IMR-90 (cell line): ENCODE results near the gene KEAP1. TPM values are rescaled to one million over a fixed set of nuclear protein-coding genes. Genes with fewer than 3 reads are reported as not detected.
A peak's percentile ranks its signal among the peaks of the same experiment; 100 is the strongest.

ENCODE experiments used
- ATAC-seq: fragments of 200-7000 bp; cut with Tn5 transposase; 2 replicates; pipeline ENCODE4 v1.9.1; 2020; ENCODE audit warnings: low read depth, mild to moderate bottlenecking, moderate library complexity
- BruUV-seq: library from RNA; stranded (reverse); fragments of 400-500 nt; replicated peaks from 2 replicates; lab custom pipeline; 2021; lab: Mats Ljungman, UMichigan
- CTCF ChIA-PET: fragments of 300-600 bp; formaldehyde crosslinking; extraction: SDS; loops from one replicate; lab custom pipeline; 2021; ENCODE audit warnings: antibody characterized with exemption; lab: Yijun Ruan, JAX
- POLR2A ChIA-PET: fragments of 300-600 bp; sonication (Branson Sonifier 250); formaldehyde crosslinking; loops from one replicate; lab custom pipeline; 2022; ENCODE audit warnings: antibody characterized with exemption; ENCODE audit not compliant: unreplicated experiment; lab: Charles Lee
- DNase-seq: peaks from one replicate; pipeline ENCODE4 v3.0.0; 2013
- H2AFZ ChIP-seq: replicated peaks from 2 replicates; pipeline ENCODE3; 2013; ENCODE audit warnings: low read length, mild to moderate bottlenecking; ENCODE audit not compliant: poor library complexity
- H2AK5ac ChIP-seq: 2 replicates; pipeline ENCODE4 v1.6.1; 2013; ENCODE audit warnings: low read depth, low read length, inconsistent platforms
- H2AK9ac ChIP-seq: replicated peaks from 2 replicates; pipeline ENCODE3; 2013; ENCODE audit warnings: mild to moderate bottlenecking, low read depth, low read length, moderate library complexity; ENCODE audit not compliant: poor library complexity
- H2BK120ac ChIP-seq: 2 replicates; pipeline ENCODE4 v1.6.1; 2013; ENCODE audit warnings: low read depth, low read length, inconsistent platforms
- H2BK15ac ChIP-seq: 3 replicates; pipeline ENCODE4 v1.6.1; 2013; ENCODE audit warnings: low read depth, low read length, inconsistent platforms
- H2BK20ac ChIP-seq: 2 replicates; pipeline ENCODE4 v1.6.1; 2013; ENCODE audit warnings: low read depth, mild to moderate bottlenecking, inconsistent platforms, low read length, moderate library complexity
- H2BK5ac ChIP-seq: 2 replicates; pipeline ENCODE4 v1.6.1; 2013; ENCODE audit warnings: mild to moderate bottlenecking, low read depth, low read length, inconsistent platforms; ENCODE audit not compliant: poor library complexity, severe bottlenecking
- H3K14ac ChIP-seq: replicated peaks from 2 replicates; pipeline ENCODE4 v1.6.1; 2013; ENCODE audit warnings: low read depth, low read length, inconsistent platforms
- H3K18ac ChIP-seq: 2 replicates; pipeline ENCODE4 v1.6.1; 2013; ENCODE audit warnings: low read depth, low read length, control low read depth
- H3K23ac ChIP-seq: 2 replicates; pipeline ENCODE4 v1.6.1; 2013; ENCODE audit warnings: low read depth, low read length, inconsistent platforms
- H3K27ac ChIP-seq: 2 replicates; pipeline ENCODE4 v1.5.1; 2013; ENCODE audit warnings: mild to moderate bottlenecking, control low read depth, low read length; ENCODE audit not compliant: insufficient read depth
- H3K27me3 ChIP-seq: 2 replicates; pipeline ENCODE4 v1.6.1; 2013; ENCODE audit warnings: low read length; ENCODE audit not compliant: control insufficient read depth, insufficient read depth
- H3K36me3 ChIP-seq: 2 replicates; pipeline ENCODE4 v1.6.1; 2013; ENCODE audit warnings: low read length, mixed read lengths; ENCODE audit not compliant: control insufficient read depth, insufficient read depth
- H3K4ac ChIP-seq: 2 replicates; pipeline ENCODE4 v1.6.1; 2013; ENCODE audit warnings: low read depth, low read length, inconsistent platforms
- H3K4me1 ChIP-seq: 2 replicates; pipeline ENCODE4 v1.6.1; 2013; ENCODE audit warnings: low read length, mixed read lengths; ENCODE audit not compliant: control insufficient read depth, insufficient read depth
- H3K4me2 ChIP-seq: 2 replicates; pipeline ENCODE4 v1.6.1; 2013; ENCODE audit warnings: low read depth, mild to moderate bottlenecking, control low read depth, low read length, moderate library complexity
- H3K4me3 ChIP-seq: 2 replicates; pipeline ENCODE4 v1.5.1; 2013; ENCODE audit warnings: low read depth, mild to moderate bottlenecking, control low read depth, low read length, moderate library complexity; ENCODE audit not compliant: insufficient read depth
- H3K56ac ChIP-seq: 2 replicates; pipeline ENCODE4 v1.6.1; 2013; ENCODE audit warnings: low read length, inconsistent platforms; ENCODE audit not compliant: insufficient read depth; ENCODE audit errors: extremely low read depth
- H3K79me1 ChIP-seq, 2 experiments: 2 replicates each; pipeline ENCODE4 v1.6.1; 2013; ENCODE audit warnings: low read length in 2 of 2, inconsistent platforms in 1 of 2, low read depth in 1 of 2
- H3K9ac ChIP-seq: 2 replicates; pipeline ENCODE4 v1.6.1; 2013; ENCODE audit warnings: low read depth, low read length, control low read depth
- H3K9me1 ChIP-seq: 2 replicates; pipeline ENCODE4 v1.6.1; 2013; ENCODE audit warnings: low read length, inconsistent platforms; ENCODE audit not compliant: insufficient read depth
- H3K9me3 ChIP-seq: 2 replicates; pipeline ENCODE4 v1.6.1; 2013; ENCODE audit warnings: low read length; ENCODE audit not compliant: control insufficient read depth, insufficient read depth
- H4K20me1 ChIP-seq: 2 replicates; pipeline ENCODE4 v1.6.1; 2013; ENCODE audit warnings: low read length, inconsistent platforms; ENCODE audit not compliant: insufficient read depth
- H4K5ac ChIP-seq: 2 replicates; pipeline ENCODE4 v1.6.1; 2013; ENCODE audit warnings: mild to moderate bottlenecking, low read depth, low read length, control low read depth
- H4K8ac ChIP-seq, 2 experiments: 2 replicates each; pipeline ENCODE4 v1.6.1; 2013; ENCODE audit warnings: low read depth in 2 of 2, low read length in 2 of 2, control low read depth in 1 of 2, inconsistent platforms in 1 of 2
- H4K91ac ChIP-seq: 2 replicates; pipeline ENCODE4 v1.6.1; 2013; ENCODE audit warnings: low read depth, low read length, inconsistent platforms; ENCODE audit not compliant: insufficient read depth
- CEBPB ChIP-seq: IDR thresholded peaks from 2 replicates; pipeline ENCODE4 v1.6.1; 2012; ENCODE audit warnings: low read depth, low read length, improper control_type of control experiment
- CHD1 ChIP-seq: IDR thresholded peaks from 2 replicates; pipeline ENCODE4 v1.6.1; 2012; ENCODE audit warnings: low read depth, low read length, improper control_type of control experiment
- FOS ChIP-seq: fragments of 150-350 bp; IDR thresholded peaks from 2 replicates; pipeline ENCODE4 v1.6.1; 2016; ENCODE audit warnings: low read depth, low read length
- MAFK ChIP-seq: IDR thresholded peaks from 2 replicates; pipeline ENCODE4 v1.6.1; 2012; ENCODE audit warnings: low read depth, low read length, improper control_type of control experiment
- SMC3 ChIP-seq: fragments of 150-350 bp; IDR thresholded peaks from 2 replicates; pipeline ENCODE4 v1.6.1; 2016; ENCODE audit warnings: low read depth, mild to moderate bottlenecking, antibody characterized with exemption, low read length, moderate library complexity
- WGBS, 2 experiments: methylation state at CpG; one replicate each; pipeline versions ENCODE4 v1.1.5 to v1.1.7; 2013; ENCODE audit warnings: missing lambda C conversion rate in 2 of 2; ENCODE audit not compliant: insufficient read length in 1 of 2; ENCODE audit errors: extremely low coverage in 2 of 2; 5-methylcytosine and 5-hydroxymethylcytosine counted together
- dilution Hi-C: fragments of 300-500 bp; cut with HindIII; formaldehyde crosslinking; loops from one replicate; pipeline ENCODE4 v1.14.3; 2018; ENCODE audit warnings: low sequenced_read_pairs; ENCODE audit not compliant: unreplicated experiment
- in situ Hi-C: fragments of 300-500 bp; cut with MboI; formaldehyde crosslinking; loops from 3 replicates; pipeline ENCODE4 v1.14.3; 2019; ENCODE audit warnings: low sequenced_read_pairs, inconsistent platforms, mixed read lengths
- intact Hi-C: fragments of 100-400 bp; cut with micrococcal nuclease; formaldehyde crosslinking; loops from 2 replicates; pipeline ENCODE4 v1.10.0; 2022
- polyA plus RNA-seq, 3 experiments: library from polyadenylated mRNA; depleted of rRNA; stranded (reverse); fragments of >200 nt; gene quantifications; 2 replicates each; pipeline ENCODE4 v1.2.3, GENCODE V29; 2012; ENCODE audit warnings: low replicate concordance in 1 of 3
- total RNA-seq: library from RNA; depleted of rRNA; stranded (reverse); fragments of >200 nt; gene quantifications from 2 replicates; pipeline ENCODE4 v1.2.3, GENCODE V29; 2012
- TF ChIP-seq, protein P1 (sequence below): conservative IDR thresholded peaks from 2 replicates; pipeline ENCODE4 v1.5.1; 2012; ENCODE audit warnings: mild to moderate bottlenecking, low read depth, low read length, improper control_type of control experiment

KEAP1 gene
- total and polyA plus RNA-seq, 2 of the 4 experiments (the other 2 are of a cell fraction): 63.4 to 81.6 TPM

DNA sequence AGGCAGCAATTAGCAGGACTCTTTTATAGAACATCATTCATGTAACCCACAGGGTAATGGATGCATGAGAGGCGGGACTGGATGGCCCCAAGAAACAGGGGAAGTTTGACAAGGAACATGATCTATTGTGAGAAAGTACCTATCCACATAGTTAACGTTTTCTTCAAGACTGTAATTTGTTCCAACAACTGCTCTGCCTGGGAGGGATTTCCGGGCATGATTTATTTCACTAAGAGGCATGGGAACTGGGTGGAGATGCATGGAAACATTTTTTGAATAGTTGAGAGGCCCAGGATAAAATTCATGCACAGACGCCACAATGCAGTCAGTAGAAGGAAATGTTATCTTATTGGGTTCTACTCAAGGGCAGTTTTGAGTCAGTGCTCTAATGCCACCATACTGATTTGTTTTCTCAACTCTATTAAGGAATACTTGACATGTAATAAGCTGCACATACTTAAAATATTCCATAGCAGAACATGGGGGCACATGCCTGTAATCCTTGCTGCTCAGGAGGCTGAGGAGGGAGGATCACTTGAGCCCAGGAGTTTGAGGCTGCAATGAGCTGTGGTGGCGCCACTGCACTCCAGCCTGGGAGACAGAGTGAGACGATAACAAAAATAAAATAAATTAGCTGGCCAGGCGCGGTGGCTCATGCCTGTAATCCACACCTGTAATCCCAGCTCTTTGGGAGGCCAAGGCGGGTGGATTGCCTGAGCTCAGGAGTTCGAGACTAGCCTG lies 30.7 kb upstream of the KEAP1 start:
- ATAC-seq (peak; percentile 88), DNase-seq (peak; percentile 88)
- Histone ChIP-seq H2AFZ (no peak overlapping the region), H2AK5ac (no peak overlapping the region), H3K4me1 (no peaks in the 10 kb centered on the region), H3K79me1 (no peaks in the 10 kb centered on the region), H2BK20ac (peak overlapping the region; percentile 10; the same call in 1 of the 2 replicates), H3K23ac (no peak overlapping the region), H4K91ac (no peak overlapping the region), H3K9me1 (no peaks in the 10 kb centered on the region), H3K27me3 (peaks cover 4% of the 10 kb centered on the region; the same call in 1 of the 2 replicates), H2BK120ac (peak overlapping the region; percentile 2), H2AK9ac (no peak overlapping the region), H3K4ac (0 out of 2 replicates have a peak overlapping the region, but pooled peaks have one; percentile 8), H3K27ac (peak overlapping the region; percentile 54), H2BK15ac (no peak overlapping the region), H4K8ac (peak overlapping the region in 1 of 2 experiments; percentile 59; a peak in 1 of 4 replicates), H3K9ac (no peak overlapping the region), H3K18ac (no peak overlapping the region), H4K5ac (no peak overlapping the region), H3K56ac (no peak overlapping the region), H4K20me1 (no peaks in the 10 kb centered on the region), H3K9me3 (peaks cover 2% of the 10 kb centered on the region; the same call in 1 of the 2 replicates), H2BK5ac (peak overlapping the region; percentile 70), H3K14ac (no peak overlapping the region), H3K36me3 (no peaks in the 10 kb centered on the region), H3K4me2 (peak overlapping the region; percentile 25; the same call in 1 of the 2 replicates), H3K4me3 (no peak overlapping the region)
- intact Hi-C loops: no loop called here
- WGBS, 2 experiments: 53% methylated on average over 3 of the region's 10 CpGs; no CpG with 5 or more reads in 1 of the 2 experiments
- dilution Hi-C loops: no loop called here
- TF ChIP-seq, protein P1, sequence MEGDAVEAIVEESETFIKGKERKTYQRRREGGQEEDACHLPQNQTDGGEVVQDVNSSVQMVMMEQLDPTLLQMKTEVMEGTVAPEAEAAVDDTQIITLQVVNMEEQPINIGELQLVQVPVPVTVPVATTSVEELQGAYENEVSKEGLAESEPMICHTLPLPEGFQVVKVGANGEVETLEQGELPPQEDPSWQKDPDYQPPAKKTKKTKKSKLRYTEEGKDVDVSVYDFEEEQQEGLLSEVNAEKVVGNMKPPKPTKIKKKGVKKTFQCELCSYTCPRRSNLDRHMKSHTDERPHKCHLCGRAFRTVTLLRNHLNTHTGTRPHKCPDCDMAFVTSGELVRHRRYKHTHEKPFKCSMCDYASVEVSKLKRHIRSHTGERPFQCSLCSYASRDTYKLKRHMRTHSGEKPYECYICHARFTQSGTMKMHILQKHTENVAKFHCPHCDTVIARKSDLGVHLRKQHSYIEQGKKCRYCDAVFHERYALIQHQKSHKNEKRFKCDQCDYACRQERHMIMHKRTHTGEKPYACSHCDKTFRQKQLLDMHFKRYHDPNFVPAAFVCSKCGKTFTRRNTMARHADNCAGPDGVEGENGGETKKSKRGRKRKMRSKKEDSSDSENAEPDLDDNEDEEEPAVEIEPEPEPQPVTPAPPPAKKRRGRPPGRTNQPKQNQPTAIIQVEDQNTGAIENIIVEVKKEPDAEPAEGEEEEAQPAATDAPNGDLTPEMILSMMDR: no peak
- TF ChIP-seq SMC3 (no peak), CHD1 (no peak), CEBPB (no peak), MAFK (no peak), FOS (no peak)
- CTCF ChIA-PET: interaction anchor here (0.6 to 0.7 kb wide), 2 partner anchors 8 to 22 kb away, joined by 3 to 5 read pairs; no protein-coding TSS in a partner anchor
- POLR2A ChIA-PET: no interaction called here
- BruUV-seq: no TSS peak
- in situ Hi-C loops: no loop called here
